ENCODE measurements around the gene BCAR1. TPM values are rescaled to one million over a fixed set of nuclear protein-coding genes. Genes with fewer than 3 reads are reported as not detected.

BCAR1 gene
- total and polyA plus RNA-seq, 2 experiments from 2014 or later = 37.9 to 140 TPM

GRCh38 chr16:75248142-75248535, 3.3 kb downstream of the BCAR1 start:
- peaks cover 5% of the 10 kb centered on the region for H3K36me3 Mint-ChIP-seq (ENCODE audit: low read depth)
- H3K4me1 ChIP-seq (ENCODE audit: insufficient read depth) = peaks cover 62% of the 10 kb centered on the region
- no peak overlapping the region for H2AFZ ChIP-seq
- ATAC-seq (no peak), DNase-seq (ENCODE audit: low spot score) (no peak)
- peaks cover 18% of the 10 kb centered on the region for H3F3A ChIP-seq (replicated peaks; ENCODE audit: low read depth)
- peak overlapping the region; percentile 86 for H3K27ac Mint-ChIP-seq
- H4K20me1 ChIP-seq (replicated peaks; ENCODE audit: insufficient read depth) = peaks cover 56% of the 10 kb centered on the region
- H3K27me3 Mint-ChIP-seq (ENCODE audit: insufficient read depth, low read depth, poor library complexity) = peaks cover 44% of the 10 kb centered on the region
- no peaks in the 10 kb centered on the region for H3K9me3 Mint-ChIP-seq
- H3K4me2 ChIP-seq = peak overlapping the region; percentile 98; the same call in 1 of the 2 replicates
- no peak overlapping the region for H3K4me3 ChIP-seq
- TF ChIP-seq, protein P1, sequence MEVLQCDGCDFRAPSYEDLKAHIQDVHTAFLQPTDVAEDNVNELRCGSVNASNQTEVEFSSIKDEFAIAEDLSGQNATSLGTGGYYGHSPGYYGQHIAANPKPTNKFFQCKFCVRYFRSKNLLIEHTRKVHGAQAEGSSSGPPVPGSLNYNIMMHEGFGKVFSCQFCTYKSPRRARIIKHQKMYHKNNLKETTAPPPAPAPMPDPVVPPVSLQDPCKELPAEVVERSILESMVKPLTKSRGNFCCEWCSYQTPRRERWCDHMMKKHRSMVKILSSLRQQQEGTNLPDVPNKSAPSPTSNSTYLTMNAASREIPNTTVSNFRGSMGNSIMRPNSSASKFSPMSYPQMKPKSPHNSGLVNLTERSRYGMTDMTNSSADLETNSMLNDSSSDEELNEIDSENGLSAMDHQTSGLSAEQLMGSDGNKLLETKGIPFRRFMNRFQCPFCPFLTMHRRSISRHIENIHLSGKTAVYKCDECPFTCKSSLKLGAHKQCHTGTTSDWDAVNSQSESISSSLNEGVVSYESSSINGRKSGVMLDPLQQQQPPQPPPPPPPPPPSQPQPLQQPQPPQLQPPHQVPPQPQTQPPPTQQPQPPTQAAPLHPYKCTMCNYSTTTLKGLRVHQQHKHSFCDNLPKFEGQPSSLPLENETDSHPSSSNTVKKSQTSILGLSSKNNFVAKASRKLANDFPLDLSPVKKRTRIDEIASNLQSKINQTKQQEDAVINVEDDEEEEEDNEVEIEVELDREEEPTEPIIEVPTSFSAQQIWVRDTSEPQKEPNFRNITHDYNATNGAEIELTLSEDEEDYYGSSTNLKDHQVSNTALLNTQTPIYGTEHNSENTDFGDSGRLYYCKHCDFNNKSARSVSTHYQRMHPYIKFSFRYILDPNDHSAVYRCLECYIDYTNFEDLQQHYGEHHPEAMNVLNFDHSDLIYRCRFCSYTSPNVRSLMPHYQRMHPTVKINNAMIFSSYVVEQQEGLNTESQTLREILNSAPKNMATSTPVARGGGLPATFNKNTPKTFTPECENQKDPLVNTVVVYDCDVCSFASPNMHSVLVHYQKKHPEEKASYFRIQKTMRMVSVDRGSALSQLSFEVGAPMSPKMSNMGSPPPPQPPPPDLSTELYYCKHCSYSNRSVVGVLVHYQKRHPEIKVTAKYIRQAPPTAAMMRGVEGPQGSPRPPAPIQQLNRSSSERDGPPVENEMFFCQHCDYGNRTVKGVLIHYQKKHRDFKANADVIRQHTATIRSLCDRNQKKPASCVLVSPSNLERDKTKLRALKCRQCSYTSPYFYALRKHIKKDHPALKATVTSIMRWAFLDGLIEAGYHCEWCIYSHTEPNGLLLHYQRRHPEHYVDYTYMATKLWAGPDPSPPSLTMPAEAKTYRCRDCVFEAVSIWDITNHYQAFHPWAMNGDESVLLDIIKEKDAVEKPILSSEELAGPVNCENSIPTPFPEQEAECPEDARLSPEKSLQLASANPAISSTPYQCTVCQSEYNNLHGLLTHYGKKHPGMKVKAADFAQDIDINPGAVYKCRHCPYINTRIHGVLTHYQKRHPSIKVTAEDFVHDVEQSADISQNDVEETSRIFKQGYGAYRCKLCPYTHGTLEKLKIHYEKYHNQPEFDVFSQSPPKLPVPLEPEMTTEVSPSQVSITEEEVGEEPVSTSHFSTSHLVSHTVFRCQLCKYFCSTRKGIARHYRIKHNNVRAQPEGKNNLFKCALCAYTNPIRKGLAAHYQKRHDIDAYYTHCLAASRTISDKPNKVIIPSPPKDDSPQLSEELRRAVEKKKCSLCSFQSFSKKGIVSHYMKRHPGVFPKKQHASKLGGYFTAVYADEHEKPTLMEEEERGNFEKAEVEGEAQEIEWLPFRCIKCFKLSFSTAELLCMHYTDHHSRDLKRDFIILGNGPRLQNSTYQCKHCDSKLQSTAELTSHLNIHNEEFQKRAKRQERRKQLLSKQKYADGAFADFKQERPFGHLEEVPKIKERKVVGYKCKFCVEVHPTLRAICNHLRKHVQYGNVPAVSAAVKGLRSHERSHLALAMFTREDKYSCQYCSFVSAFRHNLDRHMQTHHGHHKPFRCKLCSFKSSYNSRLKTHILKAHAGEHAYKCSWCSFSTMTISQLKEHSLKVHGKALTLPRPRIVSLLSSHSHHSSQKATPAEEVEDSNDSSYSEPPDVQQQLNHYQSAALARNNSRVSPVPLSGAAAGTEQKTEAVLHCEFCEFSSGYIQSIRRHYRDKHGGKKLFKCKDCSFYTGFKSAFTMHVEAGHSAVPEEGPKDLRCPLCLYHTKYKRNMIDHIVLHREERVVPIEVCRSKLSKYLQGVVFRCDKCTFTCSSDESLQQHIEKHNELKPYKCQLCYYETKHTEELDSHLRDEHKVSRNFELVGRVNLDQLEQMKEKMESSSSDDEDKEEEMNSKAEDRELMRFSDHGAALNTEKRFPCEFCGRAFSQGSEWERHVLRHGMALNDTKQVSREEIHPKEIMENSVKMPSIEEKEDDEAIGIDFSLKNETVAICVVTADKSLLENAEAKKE (CRISPR knock-in tag; IDR thresholded peaks at IDR 0.05) = no peak
- TF ChIP-seq, protein P2, sequence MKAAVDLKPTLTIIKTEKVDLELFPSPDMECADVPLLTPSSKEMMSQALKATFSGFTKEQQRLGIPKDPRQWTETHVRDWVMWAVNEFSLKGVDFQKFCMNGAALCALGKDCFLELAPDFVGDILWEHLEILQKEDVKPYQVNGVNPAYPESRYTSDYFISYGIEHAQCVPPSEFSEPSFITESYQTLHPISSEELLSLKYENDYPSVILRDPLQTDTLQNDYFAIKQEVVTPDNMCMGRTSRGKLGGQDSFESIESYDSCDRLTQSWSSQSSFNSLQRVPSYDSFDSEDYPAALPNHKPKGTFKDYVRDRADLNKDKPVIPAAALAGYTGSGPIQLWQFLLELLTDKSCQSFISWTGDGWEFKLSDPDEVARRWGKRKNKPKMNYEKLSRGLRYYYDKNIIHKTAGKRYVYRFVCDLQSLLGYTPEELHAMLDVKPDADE (IDR thresholded peaks at IDR 0.05) = no peak
- TF ChIP-seq EZH2 (IDR thresholded peaks at IDR 0.05; ENCODE audit: low read depth, unreplicated experiment) = no peak
- no peak for TF ChIP-seq POLR2AphosphoS5 (IDR thresholded peaks at IDR 0.05; ENCODE audit: low read depth)
- no peak for TF ChIP-seq JUNB (IDR thresholded peaks at IDR 0.05; ENCODE audit: unreplicated experiment)
- no peak for TF ChIP-seq NANOG (IDR thresholded peaks at IDR 0.05; ENCODE audit: borderline replicate concordance)
- TF ChIP-seq EZH2phosphoT487 (IDR thresholded peaks at IDR 0.05; ENCODE audit: unreplicated experiment) = no peak
- TF ChIP-seq, protein P3, sequence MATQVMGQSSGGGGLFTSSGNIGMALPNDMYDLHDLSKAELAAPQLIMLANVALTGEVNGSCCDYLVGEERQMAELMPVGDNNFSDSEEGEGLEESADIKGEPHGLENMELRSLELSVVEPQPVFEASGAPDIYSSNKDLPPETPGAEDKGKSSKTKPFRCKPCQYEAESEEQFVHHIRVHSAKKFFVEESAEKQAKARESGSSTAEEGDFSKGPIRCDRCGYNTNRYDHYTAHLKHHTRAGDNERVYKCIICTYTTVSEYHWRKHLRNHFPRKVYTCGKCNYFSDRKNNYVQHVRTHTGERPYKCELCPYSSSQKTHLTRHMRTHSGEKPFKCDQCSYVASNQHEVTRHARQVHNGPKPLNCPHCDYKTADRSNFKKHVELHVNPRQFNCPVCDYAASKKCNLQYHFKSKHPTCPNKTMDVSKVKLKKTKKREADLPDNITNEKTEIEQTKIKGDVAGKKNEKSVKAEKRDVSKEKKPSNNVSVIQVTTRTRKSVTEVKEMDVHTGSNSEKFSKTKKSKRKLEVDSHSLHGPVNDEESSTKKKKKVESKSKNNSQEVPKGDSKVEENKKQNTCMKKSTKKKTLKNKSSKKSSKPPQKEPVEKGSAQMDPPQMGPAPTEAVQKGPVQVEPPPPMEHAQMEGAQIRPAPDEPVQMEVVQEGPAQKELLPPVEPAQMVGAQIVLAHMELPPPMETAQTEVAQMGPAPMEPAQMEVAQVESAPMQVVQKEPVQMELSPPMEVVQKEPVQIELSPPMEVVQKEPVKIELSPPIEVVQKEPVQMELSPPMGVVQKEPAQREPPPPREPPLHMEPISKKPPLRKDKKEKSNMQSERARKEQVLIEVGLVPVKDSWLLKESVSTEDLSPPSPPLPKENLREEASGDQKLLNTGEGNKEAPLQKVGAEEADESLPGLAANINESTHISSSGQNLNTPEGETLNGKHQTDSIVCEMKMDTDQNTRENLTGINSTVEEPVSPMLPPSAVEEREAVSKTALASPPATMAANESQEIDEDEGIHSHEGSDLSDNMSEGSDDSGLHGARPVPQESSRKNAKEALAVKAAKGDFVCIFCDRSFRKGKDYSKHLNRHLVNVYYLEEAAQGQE (IDR thresholded peaks at IDR 0.05; ENCODE audit: unreplicated experiment) = no peak
- no peaks in the 10 kb centered on the region for H3K36me3 ChIP-seq (ENCODE audit: insufficient read depth)
- H3K4me1 Mint-ChIP-seq = peaks cover 75% of the 10 kb centered on the region
- no peaks in the 10 kb centered on the region for H3K27me3 ChIP-seq (ENCODE audit: insufficient read depth)
- H3K4me3 Mint-ChIP-seq = peak overlapping the region; percentile 35; the same call in 1 of the 3 replicates
- peaks cover 91% of the 10 kb centered on the region for H3K79me2 ChIP-seq (replicated peaks; ENCODE audit: insufficient read depth)
- no peaks in the 10 kb centered on the region for H3K9me2 ChIP-seq (ENCODE audit: insufficient read depth)
- peak overlapping the region; percentile 93 for H3K27ac ChIP-seq (ENCODE audit: low read depth)
